Loucy (cell line): ENCODE measurements around the gene ASPHD1.

Experiments
- CTCF ChIP-seq: fragments of 200-600 bp; sonication (generic); conservative IDR thresholded peaks from 2 replicates; pipeline ENCODE4 v1.5.1; 2014; ENCODE audit warnings: mild to moderate bottlenecking, antibody characterized with exemption, low read length
- EZH2phosphoT487 ChIP-seq: fragments of 200-600 bp; IDR thresholded peaks from 2 replicates; pipeline ENCODE4 v1.6.1; 2018; ENCODE audit warnings: antibody characterized with exemption, mild to moderate bottlenecking, moderate library complexity, borderline replicate concordance

DNA sequence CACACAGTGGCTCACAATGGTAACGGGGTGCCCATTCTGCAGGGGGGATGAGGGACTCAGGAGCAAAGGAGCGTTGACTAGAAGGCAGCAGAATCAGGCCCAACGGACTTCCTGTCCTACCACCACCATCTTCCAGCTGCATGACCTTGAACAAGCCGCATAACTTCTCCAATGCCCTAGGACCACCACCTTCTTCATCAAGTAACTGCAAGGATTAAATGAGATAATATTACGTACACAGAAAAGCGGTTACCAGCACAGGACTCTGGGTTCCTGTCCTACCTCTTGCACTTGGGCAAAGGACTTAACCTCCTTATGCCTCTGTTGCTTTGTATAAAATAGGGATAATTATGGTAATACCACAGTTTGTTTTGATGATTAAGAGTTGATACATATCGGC is 4.7 kb downstream of the ASPHD1 start:
- TF ChIP-seq CTCF: no peak
- TF ChIP-seq EZH2phosphoT487: no peak
